ENCODE data around the gene LYPLAL1.

DNA sequence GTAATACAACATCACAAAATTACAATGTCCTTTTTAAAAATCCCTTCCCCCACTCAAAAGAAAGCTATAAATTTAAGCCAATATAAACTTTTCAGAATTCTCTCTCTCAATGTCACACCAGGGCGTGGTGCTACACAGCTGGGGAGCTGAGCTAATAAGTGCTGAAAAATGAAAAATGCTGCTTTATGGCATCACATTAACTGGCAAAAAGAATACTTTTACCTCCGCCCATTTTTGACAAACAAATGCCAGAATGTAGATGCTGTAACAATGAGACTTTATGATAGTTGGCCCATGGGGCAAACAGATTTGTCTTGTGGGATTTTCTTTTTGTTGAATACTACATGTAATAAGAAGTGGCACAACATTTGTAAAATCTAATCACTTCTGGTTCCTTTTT is 12.7 kb upstream of the LYPLAL1 start:
- TF ChIP-seq POLR2A (IDR thresholded peaks at IDR 0.05) (no peak), CTCF (IDR thresholded peaks at IDR 0.05) (no peak)
